Endothelial cell of hepatic sinusoid (primary cell): ENCODE data around the gene TXNDC16.
"Not testable (repeated sequence)": the region's sequence is repeated elsewhere in the genome, so short reads cannot be mapped to it uniquely, and the experiment has no call there.

ENCODE experiments used
- in situ Hi-C: cut with HindIII; loops from 2 replicates; pipeline ENCODE4 v1.10.0; 2017; ENCODE audit warnings: low sequenced_read_pairs

TXNDC16 gene

DNA sequence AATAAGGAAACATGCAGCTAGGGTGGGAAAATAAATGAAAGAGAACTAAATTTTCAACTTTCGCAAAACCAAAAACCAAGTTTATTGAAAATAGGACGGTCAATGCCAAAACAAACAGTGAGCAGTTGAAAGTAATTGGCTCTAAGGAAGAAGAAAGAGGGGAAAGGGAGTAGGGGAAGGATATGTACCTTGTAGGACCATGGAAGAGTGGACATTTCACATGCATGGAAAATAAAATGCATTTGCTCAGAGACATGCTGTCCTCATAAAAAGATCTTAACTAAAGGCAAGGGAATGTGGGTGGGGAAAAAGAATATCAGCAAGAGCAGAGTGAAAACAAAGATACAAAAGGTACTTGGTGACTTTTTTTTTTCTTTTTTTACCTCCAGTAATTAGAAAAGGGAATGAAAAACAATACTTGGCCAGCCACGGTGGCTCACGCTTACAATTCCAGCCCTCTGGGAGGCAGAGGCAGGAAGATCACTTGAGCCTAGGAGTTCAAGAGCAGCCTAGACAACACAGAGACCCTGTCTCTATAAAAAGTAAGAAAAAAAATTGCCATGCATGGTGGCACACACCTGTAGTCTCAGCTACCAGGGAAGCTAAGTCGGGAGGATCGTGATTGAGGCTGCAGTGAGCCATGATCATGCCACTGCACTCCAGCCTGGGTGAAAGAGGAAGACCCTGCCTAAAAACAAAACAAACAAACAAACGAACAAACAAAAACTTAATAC is 6.6 kb downstream of the TXNDC16 start:
- in situ Hi-C loops: no loop called here

DNA sequence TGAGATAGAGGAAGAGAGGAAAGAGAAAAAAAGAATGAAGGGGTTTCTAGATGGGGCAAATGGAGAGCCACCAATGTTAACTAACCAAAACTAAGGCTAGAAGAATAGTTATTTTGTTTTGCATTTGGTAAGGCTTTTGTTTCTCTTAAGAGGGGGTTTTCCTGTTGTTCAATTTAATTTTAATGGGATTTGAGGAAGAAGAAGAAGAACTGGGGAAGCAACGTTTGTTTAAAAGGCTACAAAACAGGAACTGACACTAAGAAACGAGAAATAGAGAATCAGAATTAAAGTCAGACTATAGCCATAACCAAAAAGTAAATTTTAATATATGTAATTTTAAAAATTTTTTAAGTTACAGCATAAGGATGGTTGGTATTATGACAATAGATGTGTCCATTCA is 13.7 kb downstream of the TXNDC16 start:
- in situ Hi-C loops: loop anchor here (5.0 kb wide), 1 partner anchor 56 kb away; no protein-coding TSS in a partner anchor

- in situ Hi-C loops: loop anchor here (5.0 kb wide), 1 partner anchor 54 kb away; no protein-coding TSS in a partner anchor
Measured at GRCh38 chr14:52536269-52536668, 16.0 kb downstream of the TXNDC16 start.

- in situ Hi-C loops: no loop called here
Measured at GRCh38 chr14:52531481-52531880, 20.8 kb downstream of the TXNDC16 start.

DNA sequence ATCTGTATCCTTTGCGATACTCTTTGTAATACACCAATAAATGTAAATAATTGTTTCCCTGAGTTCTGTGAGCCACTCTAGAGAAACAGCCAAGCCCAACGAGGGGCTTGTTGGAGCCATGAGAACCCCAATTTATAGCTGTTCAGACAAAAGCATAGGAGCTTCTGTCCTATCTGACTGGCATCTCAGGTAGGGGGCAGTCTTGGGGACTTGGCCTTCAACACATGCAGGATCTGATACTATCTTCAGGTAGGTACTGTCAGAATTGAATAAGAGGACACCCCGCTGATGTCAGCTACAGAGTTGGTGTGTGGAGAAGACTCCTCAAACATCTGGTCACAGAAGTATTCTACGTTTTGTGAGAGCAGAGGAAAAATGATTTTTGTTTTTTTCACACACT is 25.3 kb downstream of the TXNDC16 start:
- in situ Hi-C loops: no loop called here

GRCh38 chr14:52522581-52523345 is 29.5 kb downstream of the TXNDC16 start:
- in situ Hi-C loops: no loop called here

- in situ Hi-C loops: no loop called here
Measured at GRCh38 chr14:52522033-52522432, 30.3 kb downstream of the TXNDC16 start.

GRCh38 chr14:52514046-52514811 is 38.1 kb downstream of the TXNDC16 start:
- in situ Hi-C loops: no loop called here

- in situ Hi-C loops: no loop called here
Measured at GRCh38 chr14:52513249-52513648, 39.1 kb downstream of the TXNDC16 start.

DNA sequence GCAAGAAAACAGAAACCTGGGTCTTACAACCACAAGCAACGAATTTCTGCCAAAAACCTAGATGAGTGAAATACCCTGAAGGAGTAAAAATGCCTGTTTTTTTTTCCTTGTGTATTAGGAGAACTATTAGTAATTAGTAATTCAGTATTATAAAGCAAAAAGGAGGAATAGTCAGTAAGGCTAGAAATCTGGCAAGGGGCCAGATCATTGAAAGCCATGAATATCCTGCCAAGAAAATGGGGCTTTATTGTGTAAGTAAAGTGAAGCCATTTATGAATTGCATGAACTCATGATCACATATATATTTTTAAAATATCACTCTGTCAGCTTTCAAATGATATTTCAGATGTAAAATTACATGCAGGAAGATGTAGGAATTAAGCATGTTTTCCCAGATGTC is 57.9 kb downstream of the TXNDC16 start:
- in situ Hi-C loops: no loop called here

DNA sequence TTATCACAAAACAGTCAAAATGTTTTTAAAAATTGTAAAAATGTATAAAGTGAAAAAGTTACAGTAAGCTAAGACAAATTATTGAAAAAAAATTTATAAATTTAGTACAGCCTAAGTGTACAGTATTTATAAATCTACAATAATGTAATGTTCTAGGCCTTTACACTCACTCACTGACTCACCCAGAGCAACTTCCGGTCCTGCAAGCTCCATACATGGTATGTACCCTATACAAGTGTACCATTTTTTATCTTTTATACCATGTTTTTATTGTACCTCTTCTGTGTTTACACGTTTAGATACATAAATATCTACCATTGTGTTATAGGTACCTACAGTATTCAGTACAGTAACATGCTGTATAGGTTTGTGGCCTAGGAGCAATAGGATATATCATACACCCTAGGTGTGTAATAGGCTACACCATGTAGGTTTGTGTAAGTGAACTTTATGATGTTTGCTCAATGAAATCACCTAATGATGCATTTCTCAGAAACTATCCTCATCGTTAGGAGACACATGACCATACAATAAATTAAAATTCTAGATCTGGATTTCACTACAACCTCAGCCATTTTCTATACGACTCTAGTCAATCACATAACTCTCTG is 66.8 kb downstream of the TXNDC16 start:
- in situ Hi-C loops: no loop called here

- in situ Hi-C loops: loop anchor here (5.0 kb wide), 1 partner anchor 55 kb away; no protein-coding TSS in a partner anchor
Measured at GRCh38 chr14:52481864-52482263, 70.4 kb downstream of the TXNDC16 start.

GRCh38 chr14:52473557-52473956 is 78.7 kb downstream of the TXNDC16 start:
- in situ Hi-C loops: no loop called here

DNA sequence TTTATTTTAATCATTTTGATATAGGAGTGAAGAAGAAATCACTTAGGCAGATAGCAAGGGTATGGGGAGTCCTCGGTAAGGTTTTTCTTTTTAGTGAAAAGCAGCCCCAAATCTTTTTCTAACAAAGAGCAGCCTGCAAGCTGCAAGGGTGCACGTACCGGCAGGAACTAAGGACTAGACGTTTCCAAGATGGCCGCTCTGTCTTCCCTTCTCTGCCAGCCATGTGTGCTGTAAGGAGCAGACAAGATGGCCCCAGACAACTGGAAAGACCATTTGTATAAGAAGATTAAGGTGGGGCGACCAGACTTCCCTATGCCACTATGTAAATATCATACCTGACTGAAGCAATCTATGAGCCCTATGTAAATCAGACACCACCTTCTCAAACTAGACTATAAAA is 79.6 kb downstream of the TXNDC16 start:
- in situ Hi-C loops: no loop called here

DNA sequence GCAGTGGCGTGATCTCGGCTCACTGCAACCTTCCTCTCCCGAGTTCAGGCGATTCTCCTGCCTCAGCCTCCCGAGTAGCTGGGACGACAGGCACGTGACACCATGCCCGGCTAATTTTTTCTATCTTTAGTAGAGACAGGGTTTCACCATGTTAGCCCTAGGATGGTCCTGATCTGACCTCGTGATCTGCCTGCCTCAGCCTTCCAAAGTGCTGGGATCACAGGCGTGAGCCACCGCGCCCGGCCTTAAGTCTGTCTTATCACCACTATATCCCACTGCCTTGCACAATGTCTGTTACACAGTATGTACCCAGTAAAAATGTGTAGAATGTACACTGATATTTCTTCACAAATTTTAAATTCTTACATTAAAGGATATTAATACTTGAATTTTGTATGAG is 80.1 kb downstream of the TXNDC16 start:
- in situ Hi-C loops: not testable (repeated sequence)

DNA sequence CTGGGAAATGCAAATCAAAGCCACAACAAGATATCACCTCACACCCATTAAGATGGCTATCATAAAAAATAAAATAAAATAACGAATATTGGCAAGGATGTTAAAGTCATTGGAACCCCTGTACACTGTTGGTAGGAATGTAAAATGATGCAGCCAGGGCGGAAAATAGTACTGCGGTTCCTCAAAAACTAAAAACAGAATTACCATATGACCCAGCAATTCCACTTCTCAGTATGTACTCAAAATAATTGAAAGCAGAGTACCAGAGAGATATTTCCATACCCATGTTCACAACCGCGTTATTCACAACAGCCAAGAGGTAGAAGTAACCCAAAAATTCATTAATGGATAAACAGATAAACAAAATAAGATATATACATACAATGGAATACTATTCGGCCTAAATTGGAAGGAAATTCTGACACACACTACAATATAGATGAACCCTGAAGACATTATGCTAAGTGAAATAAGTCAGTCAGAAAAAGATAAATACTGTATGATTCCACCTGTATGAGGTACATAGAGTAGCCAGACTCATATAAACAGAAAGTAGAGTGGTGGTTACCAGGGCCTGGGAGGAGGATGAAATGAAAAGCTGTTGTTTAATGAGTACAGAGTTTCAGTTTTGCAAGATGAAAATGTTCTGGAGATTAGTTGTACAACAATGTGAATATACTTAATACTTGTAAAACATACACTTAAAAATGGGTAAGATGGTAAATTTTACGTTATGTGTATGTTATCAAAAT is 84.6 kb downstream of the TXNDC16 start:
- in situ Hi-C loops: no loop called here

DNA sequence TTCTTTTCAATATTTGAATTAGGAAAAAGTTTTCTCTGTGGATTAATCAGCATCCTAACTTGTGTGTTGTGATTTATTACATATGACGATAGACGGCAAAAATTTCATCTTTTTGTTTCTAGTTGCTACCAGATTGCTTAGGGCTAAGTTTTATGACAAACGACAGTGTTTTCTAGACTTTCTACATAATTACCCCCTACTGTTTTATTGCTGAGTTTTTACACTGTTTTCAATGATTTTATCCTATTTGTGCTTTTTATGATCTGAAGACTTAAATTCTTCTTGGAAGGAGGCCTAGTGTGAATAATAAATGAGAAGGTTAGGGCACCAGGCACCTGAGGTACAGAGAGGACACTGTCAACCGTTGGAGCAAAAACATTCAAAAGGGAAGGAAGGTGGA is 88.1 kb downstream of the TXNDC16 start:
- in situ Hi-C loops: no loop called here

- in situ Hi-C loops: no loop called here
Measured at GRCh38 chr14:52463375-52463774, 88.9 kb downstream of the TXNDC16 start.

DNA sequence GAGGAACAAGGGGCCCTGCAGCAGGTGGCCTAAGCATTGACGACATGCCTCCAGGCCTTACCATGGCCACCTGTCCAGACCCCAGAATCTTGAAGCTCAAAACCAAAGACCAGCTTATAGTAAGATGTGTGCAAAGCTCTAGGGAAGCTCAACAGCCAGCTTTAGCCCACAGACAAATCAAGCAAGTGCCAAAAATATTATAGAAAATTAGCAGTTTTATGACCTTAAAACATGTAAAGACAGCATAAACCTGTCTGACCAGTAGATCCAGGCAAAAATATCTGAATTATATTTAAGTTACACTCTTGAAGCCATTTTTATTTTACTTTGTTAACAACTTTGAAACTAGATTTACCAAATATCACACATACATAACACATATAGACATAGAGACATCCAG is 90.6 kb downstream of the TXNDC16 start:
- in situ Hi-C loops: no loop called here

DNA sequence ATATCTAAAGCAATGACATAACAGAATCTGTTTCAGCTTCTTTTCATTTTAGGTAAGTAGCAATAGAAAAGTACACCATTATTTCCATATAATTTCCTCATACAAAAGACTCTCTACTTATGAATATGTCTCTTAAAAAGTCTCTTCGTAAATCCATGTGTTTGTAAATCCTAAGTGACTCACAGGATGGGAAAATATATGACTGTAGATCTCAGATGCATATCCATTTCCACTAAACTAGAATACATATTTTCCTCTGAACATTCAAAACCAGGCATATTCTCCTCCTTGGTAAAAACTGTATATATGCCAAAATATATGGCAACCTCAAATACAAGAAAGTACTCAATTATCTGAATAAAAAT is 93.6 kb downstream of the TXNDC16 start:
- in situ Hi-C loops: no loop called here
